ENCODE data around the gene CLCN7.

Gene CLCN7

GRCh38 chr16:1459967-1460366 is 14.9 kb downstream of the CLCN7 start:
- Mint-ChIP-seq H3K9me3 (no peaks in the 10 kb centered on the region), H3K27me3 (ENCODE audit: low read depth, poor library complexity) (no peaks in the 10 kb centered on the region), H3K4me1 (no peaks in the 10 kb centered on the region), H3K36me3 (ENCODE audit: low read depth) (peaks cover 8% of the 10 kb centered on the region), H3K4me3 (no peak overlapping the region), H3K27ac (no peak overlapping the region)
- DNase-seq = no peak
- TF ChIP-seq CTCF (IDR thresholded peaks at IDR 0.05) = no peak

GRCh38 chr16:1458977-1459341 is 15.9 kb downstream of the CLCN7 start:
- no peak for TF ChIP-seq CTCF (IDR thresholded peaks at IDR 0.05)
- DNase-seq = no peak
- H3K36me3 Mint-ChIP-seq (ENCODE audit: low read depth) = peaks cover 8% of the 10 kb centered on the region
- no peaks in the 10 kb centered on the region for H3K4me1 Mint-ChIP-seq
- no peak overlapping the region for H3K27ac Mint-ChIP-seq
- H3K27me3 Mint-ChIP-seq (ENCODE audit: low read depth, poor library complexity) = no peaks in the 10 kb centered on the region
- no peak overlapping the region for H3K4me3 Mint-ChIP-seq
- no peaks in the 10 kb centered on the region for H3K9me3 Mint-ChIP-seq

- Mint-ChIP-seq H3K4me1 (no peaks in the 10 kb centered on the region), H3K9me3 (no peaks in the 10 kb centered on the region), H3K36me3 (ENCODE audit: low read depth) (peaks cover 8% of the 10 kb centered on the region), H3K27me3 (ENCODE audit: low read depth, poor library complexity) (no peaks in the 10 kb centered on the region), H3K27ac (peak overlapping the region; percentile 59), H3K4me3 (no peak overlapping the region)
- TF ChIP-seq CTCF (IDR thresholded peaks at IDR 0.05) = no peak
- DNase-seq = no peak
Measured at GRCh38 chr16:1458336-1458976, 16.4 kb downstream of the CLCN7 start.

GRCh38 chr16:1457489-1458245 is 17.2 kb downstream of the CLCN7 start:
- no peak for TF ChIP-seq CTCF (IDR thresholded peaks at IDR 0.05)
- peak overlapping the region; percentile 59 for H3K27ac Mint-ChIP-seq
- no peaks in the 10 kb centered on the region for H3K9me3 Mint-ChIP-seq
- H3K4me1 Mint-ChIP-seq = no peaks in the 10 kb centered on the region
- H3K36me3 Mint-ChIP-seq (ENCODE audit: low read depth) = peaks cover 2% of the 10 kb centered on the region
- no peak for DNase-seq
- H3K4me3 Mint-ChIP-seq = no peak overlapping the region
- H3K27me3 Mint-ChIP-seq (ENCODE audit: low read depth, poor library complexity) = no peaks in the 10 kb centered on the region

GRCh38 chr16:1456951-1457350 is 17.9 kb downstream of the CLCN7 start:
- Mint-ChIP-seq H3K27ac (no peak overlapping the region), H3K4me1 (no peaks in the 10 kb centered on the region), H3K4me3 (no peak overlapping the region), H3K27me3 (ENCODE audit: low read depth, poor library complexity) (no peaks in the 10 kb centered on the region), H3K9me3 (no peaks in the 10 kb centered on the region), H3K36me3 (ENCODE audit: low read depth) (no peaks in the 10 kb centered on the region)
- DNase-seq = no peak
- TF ChIP-seq CTCF (IDR thresholded peaks at IDR 0.05) = no peak
